KBM-7 (cell line): Measurements from ENCODE around the gene RNF220.
"Not testable (repeated sequence)": the region's sequence is repeated elsewhere in the genome, so short reads cannot be mapped to it uniquely, and the experiment has no call there.

Source experiments
- DNase-seq: peaks from one replicate; pipeline ENCODE4 v3.0.0-alpha.2; 2015
- in situ Hi-C: fragments of 300-500 bp; cut with MboI; formaldehyde crosslinking; loops from 2 replicates; pipeline ENCODE4 v1.14.3; 2020; ENCODE audit warnings: low sequenced_read_pairs, low pct_unique_long_range_greater_than_20kb, mixed read lengths

Gene RNF220

GRCh38 chr1:44537956-44538355, 132.9 kb downstream of the RNF220 start:
- no peak for DNase-seq

GRCh38 chr1:44539991-44540730, 135.1 kb downstream of the RNF220 start:
- in situ Hi-C loops, result no loop called here
- peak; percentile 9 for DNase-seq

More at GRCh38 chr1:44537956-44538355, 132.9 kb downstream of the RNF220 start:
- in situ Hi-C loops, result no loop called here

GRCh38 chr1:44542420-44543063, 137.5 kb downstream of the RNF220 start:
- in situ Hi-C loops, result no loop called here
- DNase-seq, result no peak

- DNase-seq, result no peak
Observed at GRCh38 chr1:44543064-44543744, 138.1 kb downstream of the RNF220 start.

DNA sequence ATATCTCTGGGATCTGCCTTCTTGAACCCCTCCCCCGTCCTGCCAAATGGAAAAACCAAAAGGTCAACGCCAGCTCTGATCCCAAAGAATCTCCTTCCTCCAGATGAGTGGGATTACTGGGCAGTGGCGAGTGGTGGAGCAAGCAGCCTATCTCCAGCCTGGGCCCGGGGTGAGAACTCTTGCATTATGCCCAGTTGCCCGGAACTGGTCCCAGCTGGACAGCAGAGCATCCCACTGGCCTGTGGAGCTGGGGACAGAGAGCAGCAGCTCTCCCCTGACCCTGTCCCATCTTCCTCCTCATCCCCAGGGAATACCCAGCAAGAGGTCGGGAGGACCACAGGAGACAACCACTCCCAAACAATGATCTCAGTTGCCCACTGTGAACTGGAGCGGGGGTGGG, 138.7 kb downstream of the RNF220 start:
- DNase-seq, result no peak
- in situ Hi-C loops, result no loop called here

More at GRCh38 chr1:44543064-44543744, 138.1 kb downstream of the RNF220 start:
- in situ Hi-C loops, result no loop called here

GRCh38 chr1:44544960-44545359, 139.9 kb downstream of the RNF220 start:
- no peak for DNase-seq
- in situ Hi-C loops, result no loop called here

GRCh38 chr1:44545961-44546360, 140.9 kb downstream of the RNF220 start:
- DNase-seq, result no peak
- in situ Hi-C loops, result no loop called here

GRCh38 chr1:44546403-44547053, 141.5 kb downstream of the RNF220 start:
- in situ Hi-C loops, result no loop called here

DNA sequence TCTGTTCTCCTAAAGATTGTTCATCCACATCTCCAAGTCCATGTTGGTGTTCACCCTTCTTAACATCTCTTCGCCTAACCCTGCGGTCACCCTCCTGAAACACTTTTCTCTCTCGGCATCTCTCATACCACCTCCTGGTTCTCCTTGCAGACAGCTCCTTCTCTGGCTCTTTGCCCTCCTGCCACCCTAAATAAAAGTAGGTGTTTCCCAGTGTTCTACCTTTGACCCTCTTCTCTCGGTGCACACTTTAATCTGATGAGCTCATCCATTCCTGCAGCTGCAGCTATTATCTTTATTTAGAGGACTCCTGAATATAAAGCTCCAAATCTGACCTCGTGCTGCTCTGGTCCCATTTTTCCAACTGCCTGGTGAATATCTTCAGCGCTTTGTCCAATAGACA, 142.3 kb downstream of the RNF220 start:
- in situ Hi-C loops, result no loop called here
- DNase-seq, result no peak

More at GRCh38 chr1:44546403-44547053, 141.5 kb downstream of the RNF220 start:
- peak; percentile 7 for DNase-seq

DNA sequence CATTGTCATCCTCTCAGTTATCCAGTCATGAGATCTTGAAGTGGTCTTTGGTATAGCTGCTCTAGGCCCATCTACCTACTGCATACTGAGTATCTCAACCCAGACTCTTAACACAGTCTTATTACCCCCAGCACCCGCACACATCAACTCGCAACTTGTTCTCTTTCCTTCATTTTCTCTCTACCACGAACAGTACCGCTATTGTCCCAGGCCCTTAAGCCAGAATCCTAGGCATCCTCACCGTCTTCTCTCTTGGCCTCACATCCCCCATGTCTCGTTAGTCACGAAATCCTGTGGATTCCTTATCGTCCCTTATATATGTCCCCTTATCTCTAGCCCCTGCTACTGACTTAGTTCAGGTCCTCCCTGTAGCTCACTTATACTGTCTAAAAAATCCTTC, 142.8 kb downstream of the RNF220 start:
- no peak for DNase-seq
- in situ Hi-C loops, result no loop called here

- no peak for DNase-seq
- in situ Hi-C loops, result no loop called here
Observed at GRCh38 chr1:44549510-44549909, 144.5 kb downstream of the RNF220 start.

DNA sequence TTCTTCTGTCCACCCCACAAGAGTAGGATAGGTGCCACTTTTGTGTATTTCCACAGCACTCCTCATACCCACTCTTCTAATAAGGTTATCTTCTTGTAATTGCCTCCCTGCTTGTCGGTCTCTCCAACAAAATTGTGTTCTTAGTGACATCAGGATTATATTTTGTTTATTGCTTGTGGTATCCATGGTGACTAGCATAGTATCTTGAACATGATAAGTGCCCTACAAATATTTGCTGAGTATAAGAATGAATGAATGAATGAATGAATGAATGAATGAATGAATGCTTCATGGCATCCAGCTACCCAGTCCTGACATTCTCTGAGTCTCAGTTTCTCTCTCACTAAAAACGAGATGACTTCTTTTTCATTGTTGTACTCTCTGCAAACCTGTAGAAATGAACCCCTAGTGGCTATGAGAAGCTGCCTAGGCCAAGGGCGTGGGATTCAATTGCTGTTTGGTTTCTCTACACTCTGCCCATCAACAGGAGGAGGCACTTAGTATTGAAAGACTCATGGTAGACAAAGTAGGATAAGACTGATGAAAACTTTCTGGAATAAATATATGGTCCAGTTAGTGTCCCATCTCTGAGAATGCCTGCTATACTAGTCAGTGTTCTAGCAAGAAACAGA, 148.2 kb downstream of the RNF220 start:
- DNase-seq, result no peak
- in situ Hi-C loops, result no loop called here

- no peak for DNase-seq
- in situ Hi-C loops, result no loop called here
Observed at GRCh38 chr1:44553771-44554170, 148.7 kb downstream of the RNF220 start.

- in situ Hi-C loops, result no loop called here
- DNase-seq, result no peak
Observed at GRCh38 chr1:44554706-44555105, 149.7 kb downstream of the RNF220 start.

DNA sequence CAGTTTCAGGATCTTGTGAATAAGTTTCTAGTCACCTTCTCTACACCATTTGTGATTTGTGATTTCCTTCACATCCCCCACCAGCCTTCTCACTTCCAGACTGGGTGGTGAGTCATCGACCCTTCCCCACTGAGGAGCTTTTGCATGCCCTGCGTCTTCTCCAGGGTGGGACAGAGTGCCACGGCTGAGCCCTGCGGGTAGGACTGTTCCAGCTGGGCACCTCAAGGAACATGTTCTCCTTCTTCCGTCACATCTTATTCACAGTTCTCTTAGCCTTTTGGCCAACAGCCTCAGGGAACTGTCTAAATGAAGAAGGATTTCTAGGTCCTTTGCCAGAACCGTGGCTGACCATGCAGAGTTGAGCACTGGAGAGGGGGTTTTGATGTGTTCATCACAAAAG, 152.7 kb downstream of the RNF220 start:
- in situ Hi-C loops, result no loop called here
- DNase-seq, result no peak

DNA sequence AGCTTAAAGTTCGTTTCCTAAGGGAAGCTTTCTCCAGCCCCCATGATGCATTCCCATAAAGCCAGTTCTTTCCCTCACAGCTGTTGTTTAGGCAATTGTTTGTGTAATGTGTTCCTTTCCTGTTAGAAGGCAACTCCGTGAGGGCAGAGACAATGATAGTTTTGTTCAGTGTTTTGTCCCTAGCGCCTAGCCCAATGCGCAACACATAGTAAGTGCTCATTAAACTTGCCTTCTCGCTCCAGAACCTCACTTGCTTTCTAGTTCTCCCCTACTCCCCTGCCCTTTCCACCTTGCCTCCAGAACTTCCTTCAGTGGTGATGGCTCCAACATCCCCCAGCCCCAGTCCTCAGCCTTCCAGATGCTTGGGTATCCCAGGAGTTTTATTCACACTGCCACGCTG, 153.8 kb downstream of the RNF220 start:
- DNase-seq, result no peak
- in situ Hi-C loops, result no loop called here

- DNase-seq, result no peak
- in situ Hi-C loops, result no loop called here
Observed at GRCh38 chr1:44559330-44559729, 154.3 kb downstream of the RNF220 start.

GRCh38 chr1:44559913-44560312, 154.9 kb downstream of the RNF220 start:
- DNase-seq, result no peak
- in situ Hi-C loops, result no loop called here

GRCh38 chr1:44560696-44561095, 155.6 kb downstream of the RNF220 start:
- in situ Hi-C loops, DNase-seq: not testable (repeated sequence)
